ENCODE data around the gene CYB5R3.

CYB5R3 gene

DNA sequence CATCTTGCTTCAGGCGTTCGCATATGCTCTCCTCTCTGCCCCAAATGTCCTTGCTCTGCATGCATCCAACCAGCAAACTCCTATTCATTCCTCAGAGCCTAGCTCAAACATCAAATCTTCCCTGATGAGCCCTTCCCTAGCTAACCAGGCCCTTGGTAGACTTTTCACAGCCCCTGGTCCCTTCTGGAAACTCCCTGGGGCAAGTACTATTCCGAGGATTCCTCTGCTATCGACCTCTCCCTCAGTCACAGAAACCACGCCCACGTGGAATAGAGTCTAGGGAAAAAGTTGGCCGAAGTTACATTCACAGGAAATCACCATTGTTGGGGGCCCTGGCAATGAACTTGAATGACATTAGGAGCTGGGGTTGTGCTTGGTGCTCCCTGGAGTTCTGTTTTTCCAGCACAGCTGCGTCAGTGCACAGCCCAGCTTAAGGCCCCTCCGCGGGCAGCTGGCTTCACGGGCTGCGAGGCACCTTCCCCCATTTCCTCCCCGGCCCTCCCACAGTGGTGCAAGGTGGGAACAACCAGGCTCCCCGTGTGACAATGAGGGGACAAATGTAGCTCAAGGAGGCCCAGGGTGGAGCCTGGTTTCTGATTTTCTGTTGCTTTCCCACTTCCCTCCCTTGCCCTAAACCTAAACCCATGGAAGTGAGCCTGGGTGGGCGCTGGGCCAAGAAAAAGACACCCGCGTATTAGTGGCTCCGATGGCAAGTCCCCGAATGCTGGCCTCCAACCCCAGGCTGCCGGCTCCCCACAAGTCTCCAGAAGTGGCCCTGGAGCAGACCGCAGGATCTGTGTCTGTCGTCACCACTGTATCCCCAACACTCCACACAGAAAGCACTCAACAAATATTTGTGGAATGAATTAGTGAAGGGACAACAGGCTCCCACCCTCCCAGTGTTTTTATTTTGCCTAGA lies 4.5 kb downstream of the CYB5R3 start:
- no peak for DNase-seq

GRCh38 chr22:42643634-42644421 lies 5.4 kb downstream of the CYB5R3 start:
- DNase-seq: no peak

DNA sequence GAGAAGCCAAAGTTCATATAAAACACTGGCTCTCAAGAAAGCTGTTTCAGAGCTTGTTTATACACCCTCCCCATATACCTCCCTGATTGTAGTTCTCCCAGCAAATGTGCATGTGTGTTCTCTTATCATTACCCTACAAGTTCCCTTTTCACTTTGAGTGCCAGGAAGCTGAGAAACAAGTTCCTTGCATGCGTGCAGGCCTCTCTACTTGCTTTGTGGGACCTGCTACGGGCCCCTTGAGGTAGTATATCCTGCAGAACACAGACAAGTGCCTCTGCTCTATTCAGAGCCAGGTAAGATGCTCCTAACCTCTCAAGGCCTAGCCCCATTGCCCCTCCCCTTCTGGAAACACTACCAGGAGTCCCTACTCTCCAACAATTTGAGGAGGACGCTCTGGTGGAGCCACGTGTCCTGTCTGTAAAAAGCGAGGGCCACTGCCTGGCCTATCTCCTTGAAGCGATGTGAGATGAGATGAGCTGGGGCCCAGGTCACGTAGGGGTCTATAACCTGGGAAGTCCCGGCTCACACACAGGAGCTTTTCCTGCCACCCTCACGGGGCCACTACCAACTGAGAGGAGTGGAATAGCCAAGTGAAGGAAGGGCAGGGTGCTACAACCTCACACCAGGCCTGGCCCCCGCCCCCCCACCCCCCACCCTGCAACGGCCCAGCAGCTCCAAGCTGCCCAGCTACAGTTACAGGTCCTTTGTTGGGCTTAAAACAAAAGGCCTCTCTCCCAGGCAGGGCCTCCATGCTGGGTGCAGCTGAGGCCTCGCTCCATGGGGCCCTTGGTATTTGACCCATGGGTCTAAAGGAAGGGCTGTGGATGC lies 6.2 kb downstream of the CYB5R3 start:
- no peak for DNase-seq

- no peak for DNase-seq
Measured at GRCh38 chr22:42641801-42642413, 7.3 kb downstream of the CYB5R3 start.

DNA sequence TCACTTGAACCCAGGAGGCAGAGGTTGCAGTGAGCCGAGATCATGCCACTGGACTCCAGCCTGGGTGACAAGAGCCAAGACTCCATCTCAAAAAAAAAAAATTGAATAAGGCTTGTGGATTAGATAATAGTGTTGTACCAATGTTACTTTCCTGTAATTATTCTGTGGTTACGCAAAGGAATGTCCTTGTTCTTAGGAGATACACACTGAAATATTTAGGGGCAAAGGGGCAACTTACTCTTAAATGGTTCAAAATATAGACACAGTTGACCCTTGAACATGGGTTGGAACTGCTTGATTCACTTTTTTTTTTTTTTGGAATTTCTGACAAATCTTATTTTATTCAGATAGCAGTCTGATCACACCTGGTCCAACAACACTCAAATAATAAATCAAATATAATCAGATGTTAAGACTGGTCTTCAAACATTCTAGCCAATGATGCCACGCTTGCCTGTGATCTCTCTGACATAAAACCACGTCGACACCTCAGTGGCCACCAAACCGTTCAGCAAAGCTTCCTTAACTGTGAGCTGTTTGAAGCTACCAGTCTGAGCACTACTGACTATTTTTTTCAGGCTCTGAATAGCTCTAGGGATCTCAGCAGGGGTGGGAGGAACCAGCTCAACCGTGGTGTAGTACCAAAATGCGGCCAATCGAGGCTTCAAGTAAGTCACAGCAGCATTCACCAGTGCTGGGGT lies 9.5 kb downstream of the CYB5R3 start:
- DNase-seq: no peak

- no peak for DNase-seq
Measured at GRCh38 chr22:42637555-42637954, 11.6 kb downstream of the CYB5R3 start.

DNA sequence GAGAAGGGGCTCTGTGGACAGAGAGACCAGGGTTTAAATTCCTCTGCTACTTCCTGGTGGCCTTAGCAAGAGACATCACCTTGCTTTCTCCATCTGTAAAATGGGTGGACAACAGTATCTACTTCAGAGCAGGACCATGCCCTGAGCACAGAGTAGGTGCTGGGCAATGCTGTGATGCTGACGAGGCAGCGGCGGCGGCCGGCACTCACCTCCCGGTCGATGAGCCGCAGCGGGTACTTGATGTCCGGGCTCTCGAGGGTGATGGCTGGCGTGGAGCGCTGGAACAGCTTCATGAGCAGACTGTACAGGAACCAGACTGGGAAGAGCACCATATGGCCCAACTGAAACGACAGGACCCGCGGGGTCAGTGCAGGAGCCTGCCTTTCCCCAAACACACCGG lies 12.7 kb downstream of the CYB5R3 start:
- DNase-seq: no peak

DNA sequence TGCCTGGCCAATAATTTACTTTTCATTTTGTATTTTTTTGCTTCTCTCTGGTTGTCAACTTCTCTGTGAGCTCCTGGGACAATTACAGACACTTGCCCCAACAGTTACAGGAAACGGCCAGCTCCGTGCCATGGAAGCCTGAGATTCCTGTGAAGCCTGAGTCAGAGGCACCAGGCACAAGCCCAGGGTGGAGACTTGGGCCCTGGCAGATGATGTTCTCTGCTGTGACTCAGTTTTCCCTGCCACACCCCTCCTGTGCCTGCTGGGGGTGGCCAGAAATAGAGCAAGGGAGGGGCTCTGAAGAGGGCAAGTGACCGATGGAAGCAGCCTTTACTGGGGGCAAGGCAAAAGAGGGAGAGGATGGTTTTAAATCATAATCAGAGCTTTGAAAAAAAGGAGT lies 13.7 kb downstream of the CYB5R3 start:
- DNase-seq: no peak

- DNase-seq: no peak
Measured at GRCh38 chr22:42633013-42633412, 16.2 kb downstream of the CYB5R3 start.

- DNase-seq: no peak
Measured at GRCh38 chr22:42632096-42632495, 17.1 kb downstream of the CYB5R3 start.

DNA sequence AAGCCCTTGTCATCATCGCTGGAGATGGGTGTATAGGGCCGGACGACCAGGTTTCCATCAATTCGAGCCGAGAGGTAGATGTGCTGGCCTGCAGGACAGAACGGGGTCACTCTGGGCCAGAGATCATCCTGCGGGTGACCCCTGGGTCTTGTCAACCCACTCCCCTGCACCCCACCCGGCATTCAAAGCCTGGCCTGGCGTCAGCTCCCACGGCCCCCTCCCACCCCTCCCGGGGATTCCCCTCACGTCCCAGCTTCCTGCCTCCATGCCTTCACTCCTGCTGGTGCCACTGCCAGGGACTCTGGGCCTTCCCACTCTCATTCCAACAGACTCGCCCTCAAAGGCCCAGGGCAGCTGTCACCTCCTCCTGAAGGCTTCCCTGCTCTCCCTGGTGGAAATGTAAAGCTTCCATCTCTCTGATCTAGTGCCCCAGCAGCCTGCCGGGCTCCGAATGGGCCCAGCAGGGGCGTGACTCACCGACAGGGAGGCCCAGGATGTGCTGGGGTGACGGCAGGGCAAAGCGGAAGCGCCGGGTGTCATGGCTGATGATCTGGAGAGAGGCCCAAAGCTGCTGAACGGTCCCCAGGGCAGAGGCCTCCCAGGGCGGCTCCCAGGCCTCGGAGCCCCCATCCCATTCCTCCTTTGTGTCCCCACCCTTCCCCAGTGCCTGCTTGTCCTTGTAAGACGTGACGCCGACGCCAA lies 18.1 kb downstream of the CYB5R3 start:
- DNase-seq: no peak

DNA sequence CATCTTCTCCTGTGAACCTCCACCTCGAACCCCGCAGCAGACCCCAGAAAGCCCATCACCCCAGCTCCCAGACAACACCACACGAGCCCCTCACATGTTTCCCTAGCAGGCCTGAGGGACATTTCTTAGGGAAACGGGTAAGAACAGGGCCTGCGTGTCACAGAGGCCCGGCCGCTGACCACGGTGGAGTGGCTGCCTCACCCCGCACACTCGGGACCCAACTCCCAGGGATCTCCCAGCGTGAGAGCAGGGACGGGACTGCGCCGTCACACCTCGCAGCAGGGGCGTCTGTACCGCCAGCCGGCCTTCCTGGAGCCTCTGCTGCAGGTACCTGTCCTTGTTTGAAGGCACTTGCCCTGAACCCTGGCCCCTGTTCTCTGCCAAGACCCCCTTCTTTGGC lies 19.0 kb downstream of the CYB5R3 start:
- DNase-seq: no peak

DNA sequence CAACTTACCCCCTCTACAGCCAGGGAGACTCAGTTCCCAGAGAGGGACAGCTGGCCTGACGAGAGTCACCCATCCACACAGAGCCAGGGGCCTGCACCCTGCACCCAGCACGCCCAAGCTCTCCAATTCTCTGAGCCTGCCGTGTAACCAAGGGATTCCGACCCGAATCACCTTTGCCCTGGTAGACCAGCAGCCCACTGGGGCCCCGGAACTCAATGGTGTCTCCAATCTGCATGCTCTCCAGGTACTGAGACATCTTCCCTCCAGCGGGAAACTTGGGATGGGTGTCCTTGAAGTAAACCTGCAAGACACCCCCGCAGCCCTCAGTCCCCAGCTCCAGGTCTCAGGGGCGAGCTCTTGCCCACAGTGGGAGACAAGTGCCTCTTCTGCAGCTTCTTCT lies 21.2 kb downstream of the CYB5R3 start:
- no peak for DNase-seq

DNA sequence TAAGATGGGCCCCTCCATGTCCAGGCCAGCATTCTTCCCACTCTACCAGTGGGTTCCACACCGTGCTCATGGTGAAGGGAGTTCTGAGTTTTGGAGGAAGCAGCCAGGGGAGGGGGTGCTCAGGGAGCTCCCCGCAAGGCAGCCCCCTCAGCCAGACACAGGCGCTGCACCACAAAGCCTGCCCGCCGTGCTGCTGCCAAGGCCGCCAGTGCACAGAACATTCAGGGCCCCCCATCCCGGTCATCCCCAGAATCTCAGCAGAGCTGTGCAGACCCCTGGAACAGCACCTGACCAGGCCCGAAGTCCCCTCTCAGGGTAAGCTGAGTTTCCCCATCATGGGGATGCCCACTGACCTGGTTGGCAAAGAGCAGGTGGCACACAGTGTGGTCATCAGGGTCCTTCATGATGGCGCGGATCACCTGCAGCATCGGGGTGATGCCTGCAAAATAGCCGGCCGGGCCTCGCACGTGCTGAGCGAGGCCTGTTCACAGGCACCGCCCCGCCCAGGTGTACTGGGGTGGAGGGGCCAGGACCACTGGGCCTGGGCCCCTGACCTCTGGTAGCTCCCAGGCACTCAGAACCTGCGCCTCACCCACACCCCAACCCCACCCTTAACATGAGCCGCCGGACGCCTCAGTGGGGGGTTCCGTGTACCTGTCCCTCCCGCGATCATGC lies 22.1 kb downstream of the CYB5R3 start:
- no peak for DNase-seq

GRCh38 chr22:42626431-42626830 lies 22.8 kb downstream of the CYB5R3 start:
- no peak for DNase-seq

DNA sequence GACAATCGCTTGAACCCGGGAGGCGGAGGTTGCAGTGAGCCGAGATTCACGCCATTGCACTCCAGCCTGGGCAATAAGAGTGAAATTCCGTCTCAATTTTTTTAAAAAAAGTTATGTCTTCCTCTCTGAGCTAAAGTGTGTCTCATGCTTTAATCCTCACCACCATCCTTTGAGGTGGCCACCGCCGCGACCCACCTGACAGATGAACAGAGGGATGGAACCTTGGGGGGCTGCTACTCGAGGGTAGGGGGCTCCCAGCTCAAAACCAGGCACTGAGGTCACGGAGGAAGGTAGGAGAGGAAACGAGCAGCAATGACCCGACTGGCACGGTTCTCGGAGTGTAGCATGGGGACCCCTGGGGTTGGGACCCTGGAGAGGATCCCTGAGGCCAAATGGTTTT lies 23.8 kb downstream of the CYB5R3 start:
- no peak for DNase-seq

GRCh38 chr22:42624551-42625106 lies 24.6 kb downstream of the CYB5R3 start:
- DNase-seq: no peak

GRCh38 chr22:42623756-42624441 lies 25.3 kb downstream of the CYB5R3 start:
- no peak for DNase-seq

GRCh38 chr22:42623301-42623751 lies 25.9 kb downstream of the CYB5R3 start:
- DNase-seq: peak; percentile 51
